Embryonic facial prominence (tissue), 1 donor: Measurements from ENCODE around the gene INSL3.

ENCODE experiments used
- DNase-seq: peaks from one replicate; pipeline ENCODE4 v3.0.0-alpha.2; 2016; ENCODE audit errors: extremely low spot score

INSL3 gene

GRCh38 chr19:17846146-17846545, 24.8 kb upstream of the INSL3 start:
- DNase-seq, result no peak

- no peak for DNase-seq
Measured at GRCh38 chr19:17843908-17844490, 22.7 kb upstream of the INSL3 start.

DNA sequence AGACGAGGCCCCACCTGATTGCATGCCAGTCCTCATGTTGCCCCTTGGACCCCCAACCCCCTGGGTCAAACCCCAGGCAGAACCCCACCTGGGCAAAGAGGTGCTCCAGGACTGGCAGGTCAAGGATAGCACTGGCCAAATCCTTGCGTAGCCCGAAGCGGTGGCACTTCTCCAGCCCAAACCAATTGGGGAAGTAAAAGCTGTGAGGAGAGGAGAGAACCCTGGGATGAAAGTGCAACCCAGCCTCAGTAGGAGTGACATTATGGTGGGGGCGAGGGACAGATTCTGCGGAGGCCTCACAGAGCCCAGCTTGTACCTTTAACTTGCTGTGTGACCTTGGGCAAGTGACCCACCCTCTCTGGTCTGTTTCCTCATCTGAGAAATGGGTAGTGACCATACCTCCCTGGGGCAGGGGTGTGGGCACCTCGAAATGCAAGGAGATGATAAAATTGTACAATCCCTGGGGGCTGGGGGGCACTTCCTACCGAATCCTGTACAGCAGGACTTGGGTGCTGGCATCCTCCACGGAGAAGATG, 22.0 kb upstream of the INSL3 start:
- no peak for DNase-seq

GRCh38 chr19:17842663-17843291, 21.5 kb upstream of the INSL3 start:
- no peak for DNase-seq

DNA sequence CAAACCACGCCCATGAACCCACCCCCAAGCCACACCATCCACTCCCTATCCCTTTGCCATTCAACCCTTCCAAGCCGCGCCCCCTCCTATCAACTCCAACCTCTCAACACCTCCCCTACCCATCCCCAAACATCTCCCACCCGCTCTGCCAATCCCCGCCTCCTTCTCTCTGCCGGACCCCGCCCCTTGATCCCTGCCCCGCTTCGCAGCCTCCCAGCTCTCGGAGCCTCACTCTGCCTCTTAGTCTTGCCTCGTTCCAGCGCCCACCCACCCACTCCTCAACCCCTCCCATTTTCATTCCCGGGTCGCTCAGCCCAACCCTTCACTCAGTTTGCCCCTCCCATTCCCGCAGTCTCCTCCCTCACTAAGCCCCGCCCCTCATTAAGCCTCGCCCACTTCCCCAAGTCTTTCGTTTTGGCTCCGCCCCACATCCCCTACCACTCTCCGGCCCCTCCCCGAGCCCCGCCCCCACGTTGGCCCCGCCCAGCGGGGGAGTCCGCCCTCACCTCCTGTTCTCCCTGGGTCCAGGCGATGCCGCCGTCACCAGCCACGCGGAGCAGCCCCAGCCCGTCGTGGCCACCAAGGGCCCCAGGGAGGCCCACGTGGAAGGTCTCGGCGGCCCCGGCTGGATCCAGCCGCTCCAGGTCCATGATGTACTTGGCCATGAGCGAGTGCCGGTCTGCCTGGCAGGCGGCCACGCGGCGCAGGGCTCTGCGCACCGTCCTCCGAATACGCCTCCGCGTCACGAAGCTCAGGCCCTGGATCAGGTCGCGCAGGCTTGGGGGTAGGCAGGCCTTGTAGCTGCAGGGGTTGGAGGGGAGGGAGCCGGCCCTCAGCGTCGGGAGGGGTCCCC, 20.7 kb upstream of the INSL3 start:
- peak; percentile 80 for DNase-seq

DNA sequence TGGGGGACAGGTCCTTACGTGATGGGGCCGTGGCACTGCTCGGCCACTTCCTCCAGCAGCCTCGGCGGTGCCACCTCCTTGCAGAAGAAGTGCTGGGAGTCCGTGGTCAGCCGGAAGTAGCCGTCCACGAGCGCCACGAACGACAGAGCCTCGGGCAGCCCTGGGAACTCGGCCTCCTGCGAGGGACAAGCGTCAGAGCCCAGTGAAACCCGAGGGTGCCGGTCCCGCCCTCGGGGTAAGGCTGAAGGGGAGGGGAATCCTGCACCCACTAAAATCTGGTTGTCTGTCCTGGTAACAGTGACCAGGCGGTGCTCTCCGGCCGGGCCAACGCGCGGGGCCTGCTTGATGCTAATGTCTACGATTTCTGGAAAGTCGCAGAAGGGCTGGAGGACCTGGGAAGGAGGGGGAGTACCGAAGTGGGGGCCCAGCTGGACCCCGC, 20.1 kb upstream of the INSL3 start:
- no peak for DNase-seq

- no peak for DNase-seq
Measured at GRCh38 chr19:17840019-17840418, 18.7 kb upstream of the INSL3 start.

- no peak for DNase-seq
Measured at GRCh38 chr19:17837972-17838371, 16.7 kb upstream of the INSL3 start.

DNA sequence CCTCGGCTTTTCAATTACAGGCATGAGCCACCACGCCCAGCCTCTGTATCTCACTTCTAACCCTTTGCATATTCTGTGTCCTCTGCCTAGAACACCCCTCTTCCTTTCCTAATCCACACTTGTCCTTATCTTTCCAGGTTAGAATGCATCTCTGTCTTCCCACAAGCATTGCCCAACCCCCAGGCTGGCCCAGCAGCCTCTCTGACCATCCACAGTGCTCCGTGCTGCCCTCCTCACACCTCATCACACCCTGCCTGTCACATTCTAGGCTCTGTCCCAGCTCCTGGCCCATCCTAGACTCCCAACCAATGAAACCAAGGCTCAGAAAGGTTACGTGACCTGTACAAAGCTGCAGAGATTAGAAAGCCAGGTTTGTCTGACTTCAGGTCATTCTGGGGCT, 15.2 kb upstream of the INSL3 start:
- DNase-seq, result no peak

DNA sequence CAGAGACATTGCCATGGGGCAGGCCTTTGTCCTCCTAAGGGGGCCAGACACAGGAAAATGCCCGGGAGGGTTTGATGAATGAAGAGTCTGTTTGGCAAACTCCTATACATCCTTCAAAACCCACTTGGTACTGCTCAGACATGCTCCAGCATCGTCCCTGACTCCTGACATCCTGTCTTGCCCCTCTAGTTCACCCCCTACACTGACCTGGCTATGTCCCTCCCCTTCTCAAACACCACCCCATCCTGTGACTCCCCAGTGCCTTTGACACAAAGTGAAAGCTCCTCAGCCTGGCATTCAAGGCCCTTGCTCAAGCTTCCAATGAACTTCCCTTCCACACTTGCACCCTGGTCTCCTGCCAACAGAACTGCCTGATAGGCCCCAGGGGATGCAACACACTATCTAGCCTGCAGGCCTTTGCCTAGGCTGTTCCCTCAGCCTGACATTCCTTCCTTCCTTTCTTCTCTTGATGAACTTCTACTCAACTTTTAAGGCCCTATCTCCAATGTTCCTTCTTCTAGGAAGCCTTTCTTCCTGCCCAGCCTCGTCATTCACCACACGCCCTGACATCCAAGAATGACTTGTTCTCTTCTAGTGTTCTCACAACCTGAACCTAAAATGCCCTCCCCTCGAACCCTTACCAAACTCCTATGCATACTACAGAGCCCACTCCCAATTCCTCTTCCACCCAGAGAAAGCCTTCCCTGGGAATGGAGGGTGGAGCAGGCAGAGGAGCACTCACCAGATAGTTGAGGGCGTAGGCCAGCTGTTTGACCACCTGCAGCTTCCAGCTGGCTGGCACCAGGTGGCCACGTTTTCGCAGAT, 14.1 kb upstream of the INSL3 start:
- DNase-seq, result no peak

GRCh38 chr19:17834350-17835181, 13.2 kb upstream of the INSL3 start:
- DNase-seq, result no peak

- DNase-seq, result no peak
Measured at GRCh38 chr19:17832443-17833208, 11.3 kb upstream of the INSL3 start.

- DNase-seq, result no peak
Measured at GRCh38 chr19:17831419-17831888, 10.1 kb upstream of the INSL3 start.

DNA sequence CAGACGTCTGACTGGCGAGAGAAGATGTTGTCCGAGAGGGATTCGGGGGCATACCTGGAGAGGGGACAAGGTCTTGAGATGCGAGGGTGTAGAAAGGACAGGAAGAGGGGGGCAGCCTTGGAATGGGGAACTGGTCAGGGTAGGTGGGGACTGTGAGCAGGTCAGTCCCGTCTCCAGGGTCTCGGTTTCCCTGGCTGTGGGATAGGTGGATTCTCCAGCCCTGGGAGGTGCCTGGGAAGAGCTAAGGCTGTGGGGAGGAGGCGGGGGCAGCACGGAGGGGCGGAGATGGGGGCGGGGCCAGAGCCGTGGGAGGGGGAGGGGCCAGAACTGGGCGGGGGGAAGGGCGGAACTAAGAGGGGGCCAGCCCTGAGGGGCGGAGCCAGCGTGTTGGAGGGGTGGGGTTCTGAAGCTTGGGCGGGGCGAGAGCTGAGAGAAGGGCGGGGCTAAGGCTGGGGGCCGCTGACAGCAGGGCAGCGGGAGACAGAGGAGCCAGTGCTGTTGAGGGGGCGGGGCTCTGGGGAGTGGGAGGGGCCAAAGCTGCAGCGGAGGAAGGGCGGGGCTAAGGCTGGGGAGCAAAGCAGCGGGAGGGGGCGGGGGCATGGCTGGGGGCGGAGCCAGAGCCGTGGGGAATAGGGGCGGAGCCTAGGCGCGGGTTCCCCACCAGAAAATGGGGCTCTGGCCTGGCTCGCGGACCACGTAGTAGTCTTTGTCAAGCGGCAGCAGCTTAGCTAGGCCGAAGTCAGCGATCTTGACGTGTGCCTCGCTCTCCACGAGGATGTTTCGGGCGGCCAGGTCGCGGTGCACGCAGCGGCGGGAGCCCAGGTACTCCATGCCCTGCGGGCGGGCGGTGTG, 9.5 kb upstream of the INSL3 start:
- DNase-seq, result peak; percentile 68

- no peak for DNase-seq
Measured at GRCh38 chr19:17829855-17830566, 8.7 kb upstream of the INSL3 start.

DNA sequence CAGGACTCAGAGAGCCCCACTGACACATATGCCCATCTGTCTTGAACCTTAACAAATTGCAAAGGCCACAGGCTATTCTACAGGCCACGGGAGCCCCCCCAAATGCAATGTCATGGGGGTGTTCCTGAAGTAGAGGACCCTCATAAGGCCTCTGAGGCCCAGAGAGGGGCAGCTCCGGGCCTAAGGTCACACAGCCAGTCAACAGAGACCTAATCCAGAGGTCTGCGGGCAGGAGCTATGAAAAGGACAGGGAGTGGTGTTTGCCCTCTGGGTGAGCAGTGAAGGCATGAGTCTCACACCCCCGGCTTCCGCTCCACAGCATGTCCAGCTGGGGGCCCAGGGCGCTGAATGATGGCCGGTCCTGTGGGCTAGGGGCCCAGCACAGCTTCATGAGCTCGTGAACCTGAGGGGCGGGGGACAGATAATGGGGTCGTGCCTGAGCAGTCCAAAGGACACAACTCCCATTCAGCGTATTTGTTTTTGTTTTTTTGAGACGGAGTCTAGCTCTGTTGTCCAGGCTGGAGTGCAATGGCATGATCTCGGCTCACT, 5.3 kb upstream of the INSL3 start:
- DNase-seq, result no peak

DNA sequence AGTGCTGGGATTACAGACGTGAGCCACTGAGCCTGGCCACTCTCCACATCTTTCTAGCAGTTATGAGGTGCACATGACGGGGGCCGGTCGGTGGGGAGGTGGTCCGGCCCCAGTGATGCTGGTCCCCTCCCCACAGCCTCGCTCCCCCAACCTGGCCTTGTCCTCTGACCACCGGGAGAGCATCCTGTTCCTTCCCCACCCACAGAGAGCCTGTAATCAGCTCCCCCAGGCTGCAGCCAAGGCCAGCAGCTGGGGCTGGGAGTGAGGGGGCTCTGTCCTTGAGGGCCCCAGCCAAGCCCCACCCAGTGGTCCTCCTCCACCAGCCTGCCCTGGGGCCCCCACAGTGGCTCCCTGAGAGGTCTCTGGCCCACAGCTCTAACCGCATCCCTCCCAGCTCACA, 3.0 kb upstream of the INSL3 start:
- no peak for DNase-seq
